ENCODE results near the gene SYNJ2. TPM values are rescaled to one million over a fixed set of nuclear protein-coding genes. Genes with fewer than 3 reads are reported as not detected.

The SYNJ2 gene
- polyA plus RNA-seq, 1 donor from 2014 or later, result 0.12 TPM

DNA sequence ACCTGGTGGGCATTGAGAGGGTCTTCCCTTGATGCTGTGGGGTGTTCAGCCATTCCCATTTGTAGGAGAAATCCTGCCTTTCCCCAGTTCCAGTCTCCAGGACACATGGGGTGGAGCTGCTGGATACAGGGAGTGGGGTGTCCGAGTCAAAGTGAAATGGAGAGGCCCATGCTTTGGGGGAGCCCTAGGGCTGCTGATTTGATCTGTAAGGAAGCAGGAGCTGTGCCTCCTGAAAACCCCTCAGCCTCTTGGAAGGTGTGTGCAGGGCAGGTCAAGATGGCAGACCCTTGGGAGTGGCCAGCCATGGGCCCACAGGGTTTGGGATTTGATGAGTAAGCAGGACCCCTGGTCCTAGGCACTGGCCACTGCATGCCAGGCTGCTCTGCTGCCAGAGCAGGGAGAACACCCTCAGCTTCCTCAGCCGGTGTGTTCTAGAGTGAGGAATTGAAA is 104.4 kb downstream of the SYNJ2 start:
- Histone ChIP-seq H3K27ac (ENCODE audit: low read length) (no peak overlapping the region), H3K4me2 (ENCODE audit: low read length) (no peak overlapping the region), H3K9ac (ENCODE audit: low read length) (no peak overlapping the region), H3K9me2 (ENCODE audit: insufficient read depth, low read length) (no peaks in the 10 kb centered on the region), H3K36me3 (ENCODE audit: insufficient read depth, low read length) (no peaks in the 10 kb centered on the region), H3F3A (ENCODE audit: insufficient read depth, low read length, poor library complexity, severe bottlenecking) (no peaks in the 10 kb centered on the region), H3K79me2 (replicated peaks; ENCODE audit: insufficient read depth, low read length) (no peaks in the 10 kb centered on the region), H2AFZ (ENCODE audit: low read depth, low read length) (no peak overlapping the region), H4K20me1 (ENCODE audit: insufficient read depth) (no peaks in the 10 kb centered on the region), H3K9me3 (ENCODE audit: low read length) (no peaks in the 10 kb centered on the region), H3K4me3 (ENCODE audit: low read length) (no peak overlapping the region), H3K27me3 (ENCODE audit: insufficient read depth, low read depth, low read length) (no peaks in the 10 kb centered on the region)
- TF ChIP-seq EP300 (conservative IDR thresholded peaks at IDR 0.05; ENCODE audit: poor library complexity, severe bottlenecking), result no peak
- TF ChIP-seq EZH2 (IDR thresholded peaks at IDR 0.05; ENCODE audit: borderline replicate concordance, insufficient read depth, low read length, poor library complexity, severe bottlenecking), result no peak

DNA sequence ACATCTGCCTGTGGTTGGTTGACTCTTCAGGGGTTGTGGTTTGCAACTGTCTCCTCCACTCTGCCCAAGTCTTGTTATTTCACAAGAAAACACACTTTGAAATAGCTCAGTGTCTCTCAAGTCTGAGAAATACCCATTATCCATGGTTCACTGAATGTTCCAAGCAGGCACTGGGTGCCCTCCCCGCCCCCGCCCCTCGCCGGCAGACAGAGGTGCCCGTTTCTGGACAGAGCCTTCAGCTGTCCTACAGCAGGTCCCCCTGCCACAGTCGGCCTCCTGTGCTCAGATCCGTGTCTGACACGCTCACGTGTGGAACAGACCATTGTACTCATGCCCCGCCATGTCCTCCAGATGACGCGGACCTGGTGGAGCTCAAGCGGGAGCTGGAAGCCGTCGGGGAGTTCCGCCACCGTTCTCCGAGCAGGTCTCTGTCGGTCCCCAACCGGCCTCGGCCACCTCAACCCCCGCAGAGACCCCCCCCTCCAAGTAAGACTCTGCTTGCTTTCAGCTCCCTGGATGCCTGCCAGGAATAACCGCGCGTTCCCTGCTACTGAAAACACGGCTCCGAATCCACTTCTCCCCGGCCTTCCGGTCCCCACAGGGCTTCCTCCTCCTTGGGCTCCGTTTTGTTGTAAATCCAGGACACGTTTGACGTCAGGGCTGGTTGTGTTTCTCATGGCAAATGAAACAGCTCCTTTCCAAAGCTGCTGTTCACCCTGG is 105.0 kb downstream of the SYNJ2 start:
- Histone ChIP-seq H3K79me2 (replicated peaks; ENCODE audit: insufficient read depth, low read length) (no peaks in the 10 kb centered on the region), H3K9me3 (ENCODE audit: low read length) (no peaks in the 10 kb centered on the region), H3K36me3 (ENCODE audit: insufficient read depth, low read length) (no peaks in the 10 kb centered on the region), H3K4me3 (ENCODE audit: low read length) (no peak overlapping the region), H3K27ac (ENCODE audit: low read length) (no peak overlapping the region), H3K9ac (ENCODE audit: low read length) (no peak overlapping the region), H4K20me1 (ENCODE audit: insufficient read depth) (no peaks in the 10 kb centered on the region), H3K27me3 (ENCODE audit: insufficient read depth, low read depth, low read length) (no peaks in the 10 kb centered on the region), H3K9me2 (ENCODE audit: insufficient read depth, low read length) (no peaks in the 10 kb centered on the region), H3K4me2 (ENCODE audit: low read length) (no peak overlapping the region), H2AFZ (ENCODE audit: low read depth, low read length) (no peak overlapping the region), H3F3A (ENCODE audit: insufficient read depth, low read length, poor library complexity, severe bottlenecking) (no peaks in the 10 kb centered on the region)
- TF ChIP-seq RAD21 (conservative IDR thresholded peaks at IDR 0.05), result no peak
- TF ChIP-seq SMC3 (conservative IDR thresholded peaks at IDR 0.05; ENCODE audit: poor library complexity), result no peak
- TF ChIP-seq EP300 (conservative IDR thresholded peaks at IDR 0.05; ENCODE audit: poor library complexity, severe bottlenecking), result no peak
- TF ChIP-seq TAF1 (IDR thresholded peaks at IDR 0.05; ENCODE audit: low read depth), result no peak
- no peak for TF ChIP-seq MXI1 (conservative IDR thresholded peaks at IDR 0.05; ENCODE audit: poor library complexity, severe bottlenecking)
- TF ChIP-seq, protein P1, sequence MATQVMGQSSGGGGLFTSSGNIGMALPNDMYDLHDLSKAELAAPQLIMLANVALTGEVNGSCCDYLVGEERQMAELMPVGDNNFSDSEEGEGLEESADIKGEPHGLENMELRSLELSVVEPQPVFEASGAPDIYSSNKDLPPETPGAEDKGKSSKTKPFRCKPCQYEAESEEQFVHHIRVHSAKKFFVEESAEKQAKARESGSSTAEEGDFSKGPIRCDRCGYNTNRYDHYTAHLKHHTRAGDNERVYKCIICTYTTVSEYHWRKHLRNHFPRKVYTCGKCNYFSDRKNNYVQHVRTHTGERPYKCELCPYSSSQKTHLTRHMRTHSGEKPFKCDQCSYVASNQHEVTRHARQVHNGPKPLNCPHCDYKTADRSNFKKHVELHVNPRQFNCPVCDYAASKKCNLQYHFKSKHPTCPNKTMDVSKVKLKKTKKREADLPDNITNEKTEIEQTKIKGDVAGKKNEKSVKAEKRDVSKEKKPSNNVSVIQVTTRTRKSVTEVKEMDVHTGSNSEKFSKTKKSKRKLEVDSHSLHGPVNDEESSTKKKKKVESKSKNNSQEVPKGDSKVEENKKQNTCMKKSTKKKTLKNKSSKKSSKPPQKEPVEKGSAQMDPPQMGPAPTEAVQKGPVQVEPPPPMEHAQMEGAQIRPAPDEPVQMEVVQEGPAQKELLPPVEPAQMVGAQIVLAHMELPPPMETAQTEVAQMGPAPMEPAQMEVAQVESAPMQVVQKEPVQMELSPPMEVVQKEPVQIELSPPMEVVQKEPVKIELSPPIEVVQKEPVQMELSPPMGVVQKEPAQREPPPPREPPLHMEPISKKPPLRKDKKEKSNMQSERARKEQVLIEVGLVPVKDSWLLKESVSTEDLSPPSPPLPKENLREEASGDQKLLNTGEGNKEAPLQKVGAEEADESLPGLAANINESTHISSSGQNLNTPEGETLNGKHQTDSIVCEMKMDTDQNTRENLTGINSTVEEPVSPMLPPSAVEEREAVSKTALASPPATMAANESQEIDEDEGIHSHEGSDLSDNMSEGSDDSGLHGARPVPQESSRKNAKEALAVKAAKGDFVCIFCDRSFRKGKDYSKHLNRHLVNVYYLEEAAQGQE (IDR thresholded peaks at IDR 0.05; ENCODE audit: borderline replicate concordance), result no peak
- TF ChIP-seq EZH2 (IDR thresholded peaks at IDR 0.05; ENCODE audit: borderline replicate concordance, insufficient read depth, low read length, poor library complexity, severe bottlenecking), result no peak
- no peak for TF ChIP-seq POLR2AphosphoS5 (IDR thresholded peaks at IDR 0.05)
- TF ChIP-seq, protein P2, sequence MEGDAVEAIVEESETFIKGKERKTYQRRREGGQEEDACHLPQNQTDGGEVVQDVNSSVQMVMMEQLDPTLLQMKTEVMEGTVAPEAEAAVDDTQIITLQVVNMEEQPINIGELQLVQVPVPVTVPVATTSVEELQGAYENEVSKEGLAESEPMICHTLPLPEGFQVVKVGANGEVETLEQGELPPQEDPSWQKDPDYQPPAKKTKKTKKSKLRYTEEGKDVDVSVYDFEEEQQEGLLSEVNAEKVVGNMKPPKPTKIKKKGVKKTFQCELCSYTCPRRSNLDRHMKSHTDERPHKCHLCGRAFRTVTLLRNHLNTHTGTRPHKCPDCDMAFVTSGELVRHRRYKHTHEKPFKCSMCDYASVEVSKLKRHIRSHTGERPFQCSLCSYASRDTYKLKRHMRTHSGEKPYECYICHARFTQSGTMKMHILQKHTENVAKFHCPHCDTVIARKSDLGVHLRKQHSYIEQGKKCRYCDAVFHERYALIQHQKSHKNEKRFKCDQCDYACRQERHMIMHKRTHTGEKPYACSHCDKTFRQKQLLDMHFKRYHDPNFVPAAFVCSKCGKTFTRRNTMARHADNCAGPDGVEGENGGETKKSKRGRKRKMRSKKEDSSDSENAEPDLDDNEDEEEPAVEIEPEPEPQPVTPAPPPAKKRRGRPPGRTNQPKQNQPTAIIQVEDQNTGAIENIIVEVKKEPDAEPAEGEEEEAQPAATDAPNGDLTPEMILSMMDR (IDR thresholded peaks at IDR 0.05; ENCODE audit: poor library complexity, severe bottlenecking), result no peak

All from neural cell (in vitro differentiated cells).